PC-9 (cell line): Measurements from ENCODE around the gene SCRT2.

ENCODE experiments used
- CTCF ChIP-seq: fragments of 200-600 bp; sonication (generic); conservative IDR thresholded peaks from 2 replicates; pipeline ENCODE4 v1.6.1; 2017; ENCODE audit warnings: mixed run types, antibody characterized with exemption, mild to moderate bottlenecking, moderate library complexity
- EZH2 ChIP-seq: fragments of 200-600 bp; sonication (generic); IDR thresholded peaks from 2 replicates; pipeline ENCODE4 v1.8.0; 2017; ENCODE audit warnings: antibody characterized with exemption, low read depth

GRCh38 chr20:703006-703405 is 27.4 kb upstream of the SCRT2 start:
- TF ChIP-seq CTCF (no peak), EZH2 (no peak)
